Activated T-cell treated with anti-CD3 and anti-CD28 coated beads, Interleukin-2, amount 50 U/mL, for 24 hours (primary cell): ENCODE data around the gene VPS11.

Source experiments
- DNase-seq: peaks from one replicate; pipeline ENCODE4 v3.0.0-alpha.2; 2020
- H3K27ac Mint-ChIP-seq: 2 replicates; pipeline ENCODE4 v1.8.0; 2020; ENCODE audit warnings: mild to moderate bottlenecking, mixed read lengths
- H3K27me3 Mint-ChIP-seq: 2 replicates; pipeline ENCODE4 v1.8.0; 2020; ENCODE audit warnings: mixed read lengths
- H3K36me3 Mint-ChIP-seq: 2 replicates; pipeline ENCODE4 v1.8.0; 2020; ENCODE audit warnings: low read depth, mixed read lengths
- H3K4me1 Mint-ChIP-seq: 2 replicates; pipeline ENCODE4 v1.8.0; 2020; ENCODE audit warnings: low read depth, mixed read lengths
- H3K4me3 Mint-ChIP-seq: 2 replicates; pipeline ENCODE4 v1.8.0; 2020; ENCODE audit warnings: mild to moderate bottlenecking, moderate library complexity, mixed read lengths
- H3K9me3 Mint-ChIP-seq: 2 replicates; pipeline ENCODE4 v1.8.0; 2020; ENCODE audit warnings: mixed read lengths

VPS11 gene

DNA sequence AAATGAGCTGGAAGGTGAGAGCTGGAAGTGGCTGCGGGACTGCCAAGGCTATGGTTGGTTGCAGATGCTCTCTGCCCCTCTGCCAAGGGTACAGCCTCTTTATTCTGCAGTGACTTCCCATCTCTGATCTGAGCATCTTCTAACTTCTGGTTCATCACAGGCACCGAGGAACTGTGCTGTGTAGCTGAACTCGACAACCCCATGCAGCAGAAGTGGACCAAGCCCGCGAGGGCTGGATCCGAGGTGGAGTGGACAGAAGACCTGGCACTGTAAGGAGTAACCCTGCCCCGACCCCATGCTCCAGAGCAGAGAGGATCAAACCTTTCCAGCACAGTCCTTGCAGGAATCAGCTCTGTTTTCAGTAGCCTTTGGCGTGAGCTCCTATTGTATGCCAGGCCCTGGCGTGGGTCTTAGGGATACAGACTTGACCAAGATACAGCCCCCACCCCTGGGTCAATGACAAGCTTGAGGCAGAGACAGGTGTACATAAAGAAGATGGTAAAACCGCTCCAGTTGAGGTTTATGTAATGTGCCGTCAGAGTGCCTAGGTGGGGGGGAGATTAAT is 43.8 kb downstream of the VPS11 start:
- Mint-ChIP-seq H3K4me1 (peaks cover 56% of the 10 kb centered on the region), H3K4me3 (no peak overlapping the region), H3K9me3 (no peaks in the 10 kb centered on the region), H3K36me3 (peaks cover 89% of the 10 kb centered on the region), H3K27ac (peak overlapping the region; percentile 1), H3K27me3 (no peaks in the 10 kb centered on the region)
- no peak for DNase-seq

DNA sequence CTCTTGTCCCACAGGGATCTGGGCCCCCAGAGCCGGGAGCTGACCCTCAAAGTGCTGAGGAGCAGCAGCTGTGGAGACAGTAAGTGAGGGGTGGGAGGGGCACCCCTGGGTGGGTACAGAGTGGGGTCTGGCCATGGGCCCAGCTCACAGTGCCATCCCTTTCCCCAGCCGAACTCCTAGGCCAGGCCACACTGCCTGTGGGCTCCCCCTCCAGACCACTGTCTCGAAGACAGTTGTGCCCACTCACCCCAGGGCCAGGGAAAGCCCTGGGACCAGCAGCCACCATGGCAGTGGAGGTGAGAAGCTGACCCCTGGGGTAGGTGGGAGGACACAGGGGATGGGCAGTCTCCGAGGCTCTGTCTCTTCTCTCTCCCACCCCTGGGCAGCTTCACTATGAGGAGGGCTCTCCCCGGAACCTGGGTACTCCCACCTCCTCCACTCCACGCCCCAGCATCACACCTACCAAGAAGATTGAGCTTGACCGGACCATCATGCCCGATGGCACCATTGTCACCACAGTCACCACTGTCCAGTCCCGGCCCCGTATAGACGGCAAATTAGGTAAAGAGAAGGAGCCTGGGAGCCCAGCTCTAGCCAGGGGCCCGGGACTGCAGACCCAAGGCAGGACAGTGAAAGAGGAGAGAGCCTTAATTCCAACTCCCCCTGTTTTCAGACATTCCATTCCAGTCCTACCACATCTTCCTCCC is 44.8 kb downstream of the VPS11 start:
- no peak for DNase-seq
- H3K4me3 Mint-ChIP-seq = no peak overlapping the region
- H3K27me3 Mint-ChIP-seq = no peaks in the 10 kb centered on the region
- peak overlapping the region; percentile 55 for H3K27ac Mint-ChIP-seq
- peaks cover 97% of the 10 kb centered on the region for H3K36me3 Mint-ChIP-seq
- H3K9me3 Mint-ChIP-seq = no peaks in the 10 kb centered on the region
- H3K4me1 Mint-ChIP-seq = peaks cover 52% of the 10 kb centered on the region

DNA sequence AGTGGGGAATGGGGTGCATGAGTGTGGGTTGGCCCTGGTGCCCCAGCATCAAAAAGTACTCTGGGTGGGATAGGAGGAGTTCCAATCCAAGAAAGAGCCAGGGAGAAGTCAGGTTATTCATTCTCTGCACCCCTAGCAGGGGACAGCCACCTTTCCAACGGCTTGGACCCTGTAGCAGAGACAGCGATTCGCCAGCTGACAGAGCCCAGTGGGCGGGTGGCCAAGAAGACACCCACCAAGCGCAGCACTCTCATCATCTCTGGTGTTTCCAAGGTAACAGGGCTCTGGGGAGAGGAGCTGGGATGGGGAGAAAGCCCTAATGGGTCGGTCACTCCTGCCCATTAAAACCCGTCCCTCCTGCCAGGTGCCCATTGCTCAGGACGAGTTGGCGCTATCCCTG is 46.1 kb downstream of the VPS11 start:
- no peak overlapping the region for H3K4me3 Mint-ChIP-seq
- H3K36me3 Mint-ChIP-seq = peaks cover 98% of the 10 kb centered on the region
- peak overlapping the region; percentile 60 for H3K27ac Mint-ChIP-seq
- DNase-seq = no peak
- no peaks in the 10 kb centered on the region for H3K27me3 Mint-ChIP-seq
- peaks cover 46% of the 10 kb centered on the region for H3K4me1 Mint-ChIP-seq
- no peaks in the 10 kb centered on the region for H3K9me3 Mint-ChIP-seq

DNA sequence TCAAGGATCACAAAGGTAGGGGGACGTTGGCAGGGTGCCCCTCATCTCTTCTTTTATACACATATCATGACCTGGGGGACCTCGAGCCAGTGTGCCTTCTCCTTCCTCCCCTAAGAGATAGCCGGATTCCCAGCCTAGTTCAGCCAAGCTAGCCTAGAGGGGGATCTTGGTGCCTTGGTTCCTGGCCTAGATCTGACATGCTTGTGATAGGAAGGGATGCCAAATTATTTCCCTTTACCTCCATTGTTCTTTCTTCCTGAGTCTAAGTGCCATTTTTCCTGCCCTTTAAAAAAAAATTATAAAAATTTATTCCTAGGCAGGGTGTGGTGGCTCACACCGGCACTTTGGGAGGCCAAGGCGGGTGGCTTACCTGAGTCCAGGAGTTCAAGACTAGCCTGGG is 46.7 kb downstream of the VPS11 start:
- DNase-seq = no peak
- Mint-ChIP-seq H3K9me3 (no peaks in the 10 kb centered on the region), H3K27ac (peak overlapping the region; percentile 91), H3K4me1 (peaks cover 40% of the 10 kb centered on the region), H3K4me3 (no peak overlapping the region), H3K27me3 (no peaks in the 10 kb centered on the region), H3K36me3 (peaks cover 93% of the 10 kb centered on the region)

GRCh38 chr11:119115484-119116234 is 48.0 kb downstream of the VPS11 start:
- peak overlapping the region; percentile 71 for H3K4me3 Mint-ChIP-seq
- peaks cover 80% of the 10 kb centered on the region for H3K36me3 Mint-ChIP-seq
- H3K27ac Mint-ChIP-seq = peak overlapping the region; percentile 91
- no peaks in the 10 kb centered on the region for H3K27me3 Mint-ChIP-seq
- peak; percentile 60 for DNase-seq
- no peaks in the 10 kb centered on the region for H3K9me3 Mint-ChIP-seq
- peaks cover 37% of the 10 kb centered on the region for H3K4me1 Mint-ChIP-seq

GRCh38 chr11:119116235-119116594 is 48.6 kb downstream of the VPS11 start:
- Mint-ChIP-seq H3K36me3 (peaks cover 76% of the 10 kb centered on the region), H3K4me3 (peak overlapping the region; percentile 71), H3K4me1 (peaks cover 42% of the 10 kb centered on the region), H3K27me3 (no peaks in the 10 kb centered on the region), H3K9me3 (no peaks in the 10 kb centered on the region), H3K27ac (peak overlapping the region; percentile 91)
- DNase-seq = no peak

GRCh38 chr11:119116601-119117000 is 49.0 kb downstream of the VPS11 start:
- no peaks in the 10 kb centered on the region for H3K9me3 Mint-ChIP-seq
- no peak overlapping the region for H3K4me3 Mint-ChIP-seq
- DNase-seq = no peak
- peak overlapping the region; percentile 60 for H3K27ac Mint-ChIP-seq
- peaks cover 42% of the 10 kb centered on the region for H3K4me1 Mint-ChIP-seq
- no peaks in the 10 kb centered on the region for H3K27me3 Mint-ChIP-seq
- peaks cover 74% of the 10 kb centered on the region for H3K36me3 Mint-ChIP-seq

GRCh38 chr11:119117004-119117706 is 49.5 kb downstream of the VPS11 start:
- peak overlapping the region; percentile 60 for H3K27ac Mint-ChIP-seq
- peaks cover 46% of the 10 kb centered on the region for H3K4me1 Mint-ChIP-seq
- H3K9me3 Mint-ChIP-seq = no peaks in the 10 kb centered on the region
- peaks cover 74% of the 10 kb centered on the region for H3K36me3 Mint-ChIP-seq
- no peak for DNase-seq
- no peak overlapping the region for H3K4me3 Mint-ChIP-seq
- no peaks in the 10 kb centered on the region for H3K27me3 Mint-ChIP-seq

DNA sequence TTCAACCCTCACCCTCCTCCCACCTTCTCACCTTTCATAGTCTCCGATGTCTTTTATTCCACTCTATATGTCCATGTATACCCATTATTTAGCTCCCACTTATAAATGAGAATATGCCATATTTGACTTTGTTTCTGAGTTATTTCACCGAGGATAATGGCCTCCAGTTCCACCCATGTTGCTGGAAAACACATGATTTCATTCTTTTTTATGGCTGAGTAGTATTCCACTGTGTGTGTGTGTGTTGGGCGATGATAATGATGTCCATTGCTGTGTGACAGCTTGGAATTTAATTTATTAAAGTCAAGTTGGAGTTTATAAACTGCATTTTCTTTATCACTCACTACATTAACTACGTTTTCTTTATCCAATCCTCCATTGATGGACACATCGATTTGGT is 50.6 kb downstream of the VPS11 start:
- Mint-ChIP-seq H3K27ac (no peak overlapping the region), H3K27me3 (no peaks in the 10 kb centered on the region), H3K36me3 (peaks cover 65% of the 10 kb centered on the region), H3K9me3 (no peaks in the 10 kb centered on the region), H3K4me3 (no peak overlapping the region), H3K4me1 (peaks cover 48% of the 10 kb centered on the region)
- DNase-seq = no peak

DNA sequence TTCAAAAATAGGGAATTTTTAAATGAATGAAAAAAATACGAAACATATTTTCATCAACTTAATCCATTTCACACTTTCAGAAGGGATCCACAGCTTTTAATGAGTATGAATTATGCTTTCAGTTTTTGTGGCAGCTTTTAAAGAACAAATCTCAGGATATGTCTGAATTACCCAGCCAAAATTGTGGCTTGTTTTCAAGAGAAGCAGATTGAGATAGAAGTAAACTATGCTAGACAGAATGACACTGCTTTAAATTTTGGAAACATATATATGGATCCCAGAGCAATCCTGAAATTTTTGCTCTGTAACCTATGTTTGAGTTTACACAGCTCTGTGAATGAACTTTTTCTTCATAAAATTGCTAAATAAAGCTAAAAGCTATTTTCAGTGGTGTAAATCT is 51.3 kb downstream of the VPS11 start:
- H3K4me1 Mint-ChIP-seq = peaks cover 45% of the 10 kb centered on the region
- no peaks in the 10 kb centered on the region for H3K27me3 Mint-ChIP-seq
- peaks cover 65% of the 10 kb centered on the region for H3K36me3 Mint-ChIP-seq
- no peak overlapping the region for H3K4me3 Mint-ChIP-seq
- no peak for DNase-seq
- H3K9me3 Mint-ChIP-seq = no peaks in the 10 kb centered on the region
- no peak overlapping the region for H3K27ac Mint-ChIP-seq

DNA sequence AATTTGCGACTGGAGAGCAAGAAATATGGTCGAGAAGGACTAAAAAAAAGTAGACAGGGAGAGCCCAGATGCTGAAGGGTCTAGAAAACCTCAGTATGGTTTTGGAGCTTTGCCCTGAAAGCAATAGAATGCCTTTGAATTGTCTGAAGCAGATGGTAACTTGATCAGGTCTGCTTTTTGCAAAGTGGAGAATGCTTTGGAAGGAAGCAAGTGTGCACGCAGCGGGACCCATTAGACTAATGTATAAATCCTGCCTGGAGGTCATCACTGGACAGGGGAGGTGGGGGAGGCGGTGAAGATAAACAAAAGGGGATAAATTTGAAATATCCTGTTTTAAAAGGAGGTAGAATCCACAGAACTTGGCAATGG is 53.0 kb downstream of the VPS11 start:
- DNase-seq = no peak
- H3K36me3 Mint-ChIP-seq = peaks cover 62% of the 10 kb centered on the region
- H3K4me3 Mint-ChIP-seq = peak overlapping the region; percentile 92
- peak overlapping the region; percentile 95 for H3K27ac Mint-ChIP-seq
- H3K4me1 Mint-ChIP-seq = peaks cover 31% of the 10 kb centered on the region
- H3K27me3 Mint-ChIP-seq = no peaks in the 10 kb centered on the region
- no peaks in the 10 kb centered on the region for H3K9me3 Mint-ChIP-seq

DNA sequence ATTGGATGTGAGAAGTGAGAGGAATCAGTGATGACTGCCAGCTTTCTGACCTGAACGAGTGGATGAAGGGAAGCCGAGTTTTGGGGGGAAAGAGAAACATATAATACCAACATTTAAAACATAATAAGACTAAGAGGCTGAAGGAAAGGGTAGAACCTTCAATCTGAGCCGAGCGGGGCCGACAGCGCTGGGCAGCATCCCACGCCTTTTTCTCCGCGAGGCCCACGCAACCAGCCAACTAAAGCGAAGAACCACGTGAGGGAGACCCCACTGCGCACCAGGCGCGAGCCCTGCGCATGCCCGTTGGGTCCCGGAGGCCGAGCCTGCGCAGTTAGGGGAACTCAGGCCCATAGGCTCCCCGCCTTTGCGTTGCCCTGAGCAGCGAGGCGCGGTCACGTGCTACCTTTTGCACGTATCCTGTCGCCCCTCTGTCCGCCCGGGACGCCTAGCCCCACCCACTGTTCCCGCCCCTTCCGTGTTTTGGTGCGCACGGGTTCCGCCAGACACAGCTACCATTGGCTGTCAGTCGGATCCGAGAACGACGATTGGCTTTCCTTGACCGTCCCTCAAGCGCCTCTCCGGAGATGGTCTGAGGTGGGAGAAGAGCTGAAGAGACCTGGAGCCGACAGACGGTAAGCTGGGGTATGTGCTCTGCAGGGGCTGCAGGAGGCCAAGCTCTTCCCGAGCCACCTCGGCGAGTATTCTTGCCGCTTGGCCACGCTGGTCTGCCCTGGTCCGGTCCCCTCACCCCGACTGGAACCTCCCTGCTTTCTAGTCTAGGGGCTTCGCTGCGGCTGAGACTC is 53.6 kb downstream of the VPS11 start, which contains the start of gene HINFP:
Gene HINFP (plus strand): TSS at position 573 of the 803 bp plus-strand sequence. CDS start 5,365 bp downstream, outside the sequence.
- peak; percentile 100 for DNase-seq
- Mint-ChIP-seq H3K4me1 (peaks cover 26% of the 10 kb centered on the region), H3K4me3 (peak within 1 kb of the TSS; percentile 92), H3K27ac (peak within 1 kb of the TSS; percentile 95), H3K36me3 (peaks cover 58% of the 10 kb centered on the region), H3K27me3 (no peaks in the 10 kb centered on the region), H3K9me3 (no peaks in the 10 kb centered on the region)

DNA sequence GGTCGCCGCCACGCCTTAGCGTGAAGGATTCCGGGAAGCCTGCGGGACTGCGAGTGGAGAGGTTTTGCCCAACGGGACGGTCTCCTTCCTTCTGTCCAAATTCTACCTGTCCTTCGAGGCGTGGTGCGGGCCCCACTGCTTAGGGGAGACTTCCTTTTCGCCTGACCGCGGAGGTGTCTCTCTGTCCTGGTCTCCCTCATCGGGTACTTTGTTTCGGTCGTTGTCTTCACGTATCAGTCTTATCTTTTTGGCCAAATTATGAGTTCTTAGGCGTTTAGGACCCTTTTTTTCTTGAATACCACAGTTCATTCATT is 54.1 kb downstream of the VPS11 start:
- peaks cover 28% of the 10 kb centered on the region for H3K4me1 Mint-ChIP-seq
- H3K9me3 Mint-ChIP-seq = no peaks in the 10 kb centered on the region
- H3K4me3 Mint-ChIP-seq = peak overlapping the region; percentile 92
- no peaks in the 10 kb centered on the region for H3K27me3 Mint-ChIP-seq
- peaks cover 55% of the 10 kb centered on the region for H3K36me3 Mint-ChIP-seq
- peak overlapping the region; percentile 95 for H3K27ac Mint-ChIP-seq
- no peak for DNase-seq

GRCh38 chr11:119125821-119126220 is 58.2 kb downstream of the VPS11 start:
- Mint-ChIP-seq H3K27me3 (no peaks in the 10 kb centered on the region), H3K4me1 (peaks cover 27% of the 10 kb centered on the region), H3K9me3 (no peaks in the 10 kb centered on the region), H3K36me3 (peaks cover 71% of the 10 kb centered on the region), H3K4me3 (no peak overlapping the region), H3K27ac (peak overlapping the region; percentile 18)
- no peak for DNase-seq
